GM12873 (cell line): ENCODE measurements around the gene ABHD16A.
A peak's percentile ranks its signal among the peaks of the same experiment; 100 is the strongest.

ENCODE experiments used
- CTCF ChIP-seq: IDR thresholded peaks from 2 replicates; pipeline ENCODE4 v1.5.1; 2012; ENCODE audit warnings: low read depth, mild to moderate bottlenecking, moderate library complexity, low read length, control low read depth; ENCODE audit not compliant: insufficient read depth; ENCODE audit errors: missing control alignments

The ABHD16A gene

GRCh38 chr6:31715022-31715958 lies 12.2 kb upstream of the ABHD16A start, which contains the start of gene LY6G6D:
TSS of gene LY6G6D (plus strand) at chr6:31715348. CDS start at chr6:31715356, 8 bp downstream.
- no peak for TF ChIP-seq CTCF

- TF ChIP-seq CTCF, result no peak
Measured at GRCh38 chr6:31713991-31714684, 11.0 kb upstream of the ABHD16A start.

- no peak for TF ChIP-seq CTCF
Measured at GRCh38 chr6:31713465-31713864, 10.3 kb upstream of the ABHD16A start.

GRCh38 chr6:31712296-31712695 lies 9.2 kb upstream of the ABHD16A start:
- peak; percentile 32 for TF ChIP-seq CTCF

- TF ChIP-seq CTCF, result no peak
Measured at GRCh38 chr6:31711233-31711632, 8.1 kb upstream of the ABHD16A start.

GRCh38 chr6:31710523-31711219 lies 7.5 kb upstream of the ABHD16A start:
- no peak for TF ChIP-seq CTCF

GRCh38 chr6:31708224-31708623 lies 5.1 kb upstream of the ABHD16A start:
- no peak for TF ChIP-seq CTCF
